GM19438 (cell line): ENCODE measurements around the gene CINP.

Experiments
- ATAC-seq: cut with Tn5 transposase; IDR thresholded peaks from one replicate; pipeline ENCODE4 v1.9.1; 2021; ENCODE audit warnings: low read depth; ENCODE audit not compliant: unreplicated experiment

CINP gene

DNA sequence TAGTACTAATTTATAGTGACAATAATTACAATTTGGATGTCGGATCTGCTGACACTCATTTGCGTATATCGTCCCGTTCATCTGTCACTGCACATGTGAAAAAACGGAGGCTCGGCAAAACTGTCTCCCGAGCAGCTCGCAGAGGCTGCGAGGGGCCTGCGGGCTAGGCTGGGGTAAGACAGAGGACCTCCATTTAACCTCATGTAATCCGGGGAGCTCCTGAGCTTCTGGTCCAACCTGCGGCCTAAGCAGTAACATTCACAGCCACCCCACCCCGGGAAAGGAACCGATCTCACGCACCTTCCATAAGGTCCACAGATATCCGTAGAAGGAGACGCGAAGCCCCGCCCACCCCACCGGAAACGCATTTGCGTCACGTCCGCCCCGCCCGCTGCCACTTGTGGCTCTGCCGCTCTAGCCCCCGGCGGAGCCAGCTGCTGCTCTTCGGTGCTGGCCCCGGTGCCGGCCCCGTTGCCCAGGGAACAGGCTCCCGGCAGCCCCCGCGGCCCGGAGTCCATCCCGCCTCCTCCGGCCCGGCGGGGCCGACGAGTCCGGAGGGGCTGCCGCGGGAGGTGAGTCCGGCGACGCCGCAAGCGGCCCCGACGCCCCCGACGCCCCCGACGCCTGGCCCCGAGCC lies at the start of gene CINP, which contains the start of gene TECPR2:
Gene CINP (minus strand): TSS at position 346 of the 637 bp plus-strand sequence. CDS start 39 bp downstream, at position 307.
Gene TECPR2 (plus strand): TSS at position 397 of the 637 bp plus-strand sequence. CDS start 13,781 bp downstream, outside the sequence.
- ATAC-seq = peak; percentile 90

DNA sequence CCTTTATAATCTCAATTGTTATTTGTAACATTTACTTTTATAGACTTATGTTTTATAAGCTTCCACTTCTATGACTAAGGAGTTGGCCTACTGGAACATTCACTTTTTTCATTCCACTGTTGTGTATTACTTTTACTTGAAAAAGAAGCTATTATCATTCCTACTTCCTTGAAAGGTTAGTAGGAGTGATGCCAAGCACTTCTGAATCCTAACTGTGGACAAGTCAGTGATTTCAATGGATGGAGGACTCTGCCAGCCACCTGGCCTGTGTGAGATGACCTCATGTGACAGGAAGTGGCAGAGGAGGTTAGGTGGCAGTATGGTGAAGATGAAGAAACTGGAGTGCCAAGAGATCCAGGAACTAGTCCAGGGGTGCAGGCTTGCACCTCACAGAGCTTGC lies 46.0 kb upstream of the CINP start:
- no peak for ATAC-seq

DNA sequence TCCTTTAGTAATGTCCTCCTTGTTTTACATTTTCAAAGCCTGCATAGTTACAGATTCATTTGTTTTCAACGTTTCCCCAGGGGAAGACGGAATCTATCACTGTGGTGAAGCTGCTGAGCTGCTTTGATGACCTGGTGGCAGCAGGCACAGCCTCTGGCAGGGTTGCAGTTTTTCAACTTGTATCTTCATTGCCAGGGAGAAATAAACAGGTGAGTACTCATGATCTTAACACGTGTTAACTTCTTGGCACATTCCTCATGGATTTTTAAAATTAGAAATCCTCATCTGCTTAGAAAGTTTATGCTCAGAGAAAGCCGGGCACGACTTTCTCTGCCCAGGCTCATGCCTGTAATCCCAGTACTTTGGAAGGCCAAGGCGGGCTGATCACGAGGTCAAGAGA lies 44.6 kb upstream of the CINP start:
- no peak for ATAC-seq

GRCh38 chr14:102403028-102403427 lies 40.3 kb upstream of the CINP start:
- no peak for ATAC-seq

DNA sequence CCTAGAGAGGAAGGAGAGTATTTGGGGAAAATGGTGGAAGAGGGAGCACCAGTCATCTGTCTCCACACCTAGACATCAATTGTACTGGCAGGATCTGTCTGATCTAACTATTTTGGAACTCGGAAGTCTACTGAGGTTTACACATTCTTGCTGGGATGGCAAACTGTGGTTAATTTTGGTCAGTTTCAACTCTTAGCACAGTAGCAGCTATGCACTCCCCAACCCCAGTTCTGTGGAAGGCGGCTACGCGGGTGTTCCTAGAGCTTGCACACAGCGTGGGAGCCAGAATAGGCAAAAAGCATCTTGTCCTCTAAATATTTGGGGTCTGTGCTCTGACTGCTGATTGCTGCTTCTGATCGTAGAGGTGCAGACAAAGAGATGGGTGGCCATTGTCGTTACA lies 33.8 kb upstream of the CINP start:
- ATAC-seq = no peak

DNA sequence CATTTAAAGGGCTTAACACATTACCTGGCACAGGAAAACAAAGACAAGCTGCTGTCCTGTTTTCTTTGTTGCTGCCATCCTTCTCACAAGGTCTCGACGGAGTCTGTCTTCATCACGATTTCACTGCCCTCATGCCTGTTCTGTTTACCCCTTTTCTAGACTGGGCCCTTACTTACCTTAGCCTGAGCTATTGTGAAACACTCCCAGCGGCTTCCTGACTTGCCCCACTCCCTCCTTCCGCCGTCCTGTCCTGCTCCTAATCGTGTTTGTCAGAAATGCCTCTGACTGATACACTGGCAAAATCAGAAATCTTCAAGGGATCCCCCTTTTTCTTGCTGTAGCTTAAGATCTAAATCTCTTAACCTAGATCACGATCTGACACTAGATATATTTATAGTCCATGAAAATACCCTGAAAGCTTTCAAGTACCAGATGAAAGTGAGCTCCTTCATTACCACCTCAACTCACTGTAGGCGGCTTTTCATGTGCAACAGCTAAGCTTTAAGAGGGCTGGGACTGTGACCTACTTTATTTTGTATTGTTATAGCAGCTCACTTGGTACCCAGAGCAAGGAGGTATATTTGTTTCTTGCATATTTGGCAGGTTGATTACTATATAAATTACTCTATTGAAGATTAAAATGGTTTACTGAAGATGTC lies 32.2 kb upstream of the CINP start:
- ATAC-seq = no peak

DNA sequence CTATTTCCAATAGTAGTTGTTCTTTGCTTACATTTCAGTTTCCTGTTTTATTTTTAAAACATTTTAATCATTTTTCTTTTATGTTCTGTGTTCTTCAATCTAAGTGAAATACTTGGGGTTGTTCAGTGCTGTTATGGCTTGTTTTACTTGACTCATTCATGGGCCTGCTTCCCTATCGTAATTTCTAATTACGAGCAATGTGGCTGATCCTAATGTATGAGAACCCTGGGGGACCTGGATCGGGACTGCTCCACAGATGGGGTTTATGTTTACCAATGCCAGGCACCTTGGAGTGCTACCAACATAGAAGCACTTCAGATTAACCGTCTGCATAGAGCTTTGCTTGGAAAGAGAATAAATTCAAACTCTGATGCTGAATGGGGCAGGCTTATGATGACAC lies 29.8 kb upstream of the CINP start:
- ATAC-seq = no peak

- no peak for ATAC-seq
Observed at GRCh38 chr14:102390064-102390855, 27.6 kb upstream of the CINP start.

- ATAC-seq = no peak
Observed at GRCh38 chr14:102389246-102389645, 26.6 kb upstream of the CINP start.

- ATAC-seq = no peak
Observed at GRCh38 chr14:102387086-102387485, 24.4 kb upstream of the CINP start.

GRCh38 chr14:102378830-102379229 lies 16.1 kb upstream of the CINP start:
- no peak for ATAC-seq

DNA sequence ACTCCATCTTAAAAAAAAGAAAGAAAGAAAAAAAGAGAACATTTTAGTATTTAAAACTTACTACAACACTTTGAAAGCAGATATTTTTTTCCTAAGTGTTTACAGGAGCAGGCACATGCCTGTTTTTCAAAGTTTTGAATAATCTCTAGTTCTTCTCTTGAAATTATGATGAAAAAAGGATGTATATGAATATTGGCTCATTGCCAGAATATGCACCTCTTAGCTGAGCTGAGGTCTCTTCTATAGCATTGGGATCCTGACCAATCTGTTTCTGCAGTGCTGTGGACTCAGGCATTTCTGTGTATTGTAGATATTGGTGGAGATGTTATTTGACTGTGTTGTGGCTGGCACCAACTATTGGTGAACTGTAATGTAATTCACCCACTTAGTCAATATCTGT lies 15.0 kb upstream of the CINP start:
- ATAC-seq = no peak

- ATAC-seq = no peak
Observed at GRCh38 chr14:102375119-102375518, 12.4 kb upstream of the CINP start.

DNA sequence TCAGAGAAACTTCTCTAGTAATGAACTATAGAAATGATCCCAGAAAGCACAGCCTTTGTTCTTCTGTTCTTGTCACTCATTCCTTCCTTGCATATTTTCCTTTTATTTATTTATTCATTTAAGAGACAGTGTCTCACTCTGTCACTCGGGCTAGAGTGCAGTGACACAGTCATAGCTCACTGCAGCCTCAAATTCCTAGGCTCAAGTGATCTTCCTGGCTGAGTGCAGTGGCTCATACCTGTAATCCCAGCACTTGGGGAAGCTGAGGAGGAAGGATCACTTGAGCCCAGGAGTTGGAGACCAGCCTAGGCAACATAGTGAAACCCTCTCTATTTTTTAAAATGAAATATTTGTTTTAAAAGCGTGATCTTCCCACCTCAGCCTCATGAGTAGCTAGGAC lies 11.6 kb upstream of the CINP start:
- no peak for ATAC-seq

- ATAC-seq = no peak
Observed at GRCh38 chr14:102373110-102373509, 10.4 kb upstream of the CINP start.

DNA sequence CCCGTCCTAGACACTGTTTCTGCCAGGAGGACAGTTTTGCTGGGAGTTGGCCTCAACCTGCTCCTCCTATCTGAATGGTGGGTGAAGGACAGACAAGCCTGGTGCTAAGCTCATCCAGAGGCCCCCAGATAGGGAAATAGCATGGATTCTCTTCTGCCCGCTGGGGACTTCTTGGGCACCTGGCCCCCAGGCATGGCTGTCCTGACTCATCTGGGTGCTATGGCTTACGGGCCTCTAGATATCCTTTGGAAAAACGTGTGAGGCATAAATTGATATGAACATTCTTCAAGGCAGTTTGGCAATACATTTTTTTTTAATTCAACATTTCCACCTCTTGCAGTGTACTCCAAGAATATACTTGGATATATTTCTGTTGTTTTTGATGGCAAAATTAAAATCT lies 8.7 kb upstream of the CINP start:
- ATAC-seq = no peak

GRCh38 chr14:102370305-102370809 lies 7.7 kb upstream of the CINP start:
- ATAC-seq = no peak

DNA sequence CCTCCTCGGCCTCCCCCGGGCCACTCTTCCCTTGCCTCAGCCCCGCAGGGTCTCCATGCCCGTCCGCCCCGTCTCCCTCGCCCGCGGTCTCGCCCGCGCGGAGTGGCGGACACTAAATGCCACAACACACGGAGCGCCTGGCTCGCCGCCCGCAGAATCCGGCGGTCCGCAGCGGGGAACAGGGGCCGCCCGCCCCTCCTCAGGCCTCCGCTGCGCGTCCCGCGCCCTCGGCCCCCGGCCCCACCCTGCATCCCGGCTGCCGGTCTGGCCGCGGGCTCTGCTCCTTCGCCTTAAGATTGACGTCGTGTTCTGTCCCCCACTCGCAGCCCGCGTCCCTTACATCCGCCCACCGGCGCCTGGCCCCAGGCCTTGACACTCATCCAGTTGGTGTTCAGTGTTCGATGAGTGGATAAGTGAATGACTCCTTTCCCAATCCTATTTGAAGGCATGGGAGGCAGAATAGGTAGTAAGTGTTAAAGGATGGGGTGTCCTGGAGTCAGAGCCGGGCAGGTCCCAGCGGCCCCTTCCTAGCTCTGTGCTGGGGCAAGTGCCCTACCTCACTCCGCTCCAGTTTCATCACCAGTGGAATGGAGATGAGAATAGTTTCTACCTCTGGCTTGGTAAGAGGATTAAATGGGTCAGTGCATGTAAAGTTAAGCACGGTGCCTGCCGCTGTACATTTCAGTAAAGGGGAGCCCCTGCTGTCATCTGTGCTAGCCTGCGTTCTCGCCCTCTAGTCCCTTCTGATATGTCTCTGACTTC lies 673 bp upstream of the CINP start:
- peak; percentile 27 for ATAC-seq

GRCh38 chr14:102362084-102362483 lies 606 bp downstream of the CINP start:
- peak; percentile 5 for ATAC-seq

GRCh38 chr14:102360388-102360787 lies 2.3 kb downstream of the CINP start:
- no peak for ATAC-seq

- ATAC-seq = no peak
Observed at GRCh38 chr14:102359341-102359740, 3.3 kb downstream of the CINP start.
